Activated CD4-positive, alpha-beta T cell treated with anti-CD3 and anti-CD28 coated beads, Interleukin-2, Interleukin-6, amounts not matched to agents 100 ng/mL and 50 ng/mL, durations not matched to agents 16 hours and 8 hours (primary cell): Measurements from ENCODE around the gene GRAMD2B.
A peak's percentile ranks its signal among the peaks of the same experiment; 100 is the strongest.
"Not testable (repeated sequence)": the region's sequence is repeated elsewhere in the genome, so short reads cannot be mapped to it uniquely, and the experiment has no call there.

Experiments
- DNase-seq: peaks from one replicate; pipeline ENCODE4 v3.0.0-alpha.2; 2020

GRAMD2B gene

DNA sequence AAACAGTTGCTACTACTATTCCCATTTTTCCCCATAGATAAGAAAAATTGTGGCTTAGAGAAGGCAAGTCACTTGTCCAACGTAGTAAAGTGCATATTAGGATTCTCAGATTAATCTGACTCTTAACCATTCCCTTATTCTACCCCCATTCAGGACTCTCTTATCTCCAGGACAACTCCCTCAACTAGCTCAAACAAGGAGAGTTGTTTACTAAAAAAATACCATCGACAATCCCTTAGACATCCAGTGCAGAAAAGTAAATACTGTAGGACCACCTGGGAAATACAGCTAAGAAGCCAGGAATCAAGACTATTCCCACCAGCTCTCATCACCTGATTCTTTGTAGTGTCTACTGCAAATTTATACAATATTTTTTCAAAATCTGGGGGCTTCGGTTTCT lies 9.4 kb upstream of the GRAMD2B start:
- DNase-seq = no peak

DNA sequence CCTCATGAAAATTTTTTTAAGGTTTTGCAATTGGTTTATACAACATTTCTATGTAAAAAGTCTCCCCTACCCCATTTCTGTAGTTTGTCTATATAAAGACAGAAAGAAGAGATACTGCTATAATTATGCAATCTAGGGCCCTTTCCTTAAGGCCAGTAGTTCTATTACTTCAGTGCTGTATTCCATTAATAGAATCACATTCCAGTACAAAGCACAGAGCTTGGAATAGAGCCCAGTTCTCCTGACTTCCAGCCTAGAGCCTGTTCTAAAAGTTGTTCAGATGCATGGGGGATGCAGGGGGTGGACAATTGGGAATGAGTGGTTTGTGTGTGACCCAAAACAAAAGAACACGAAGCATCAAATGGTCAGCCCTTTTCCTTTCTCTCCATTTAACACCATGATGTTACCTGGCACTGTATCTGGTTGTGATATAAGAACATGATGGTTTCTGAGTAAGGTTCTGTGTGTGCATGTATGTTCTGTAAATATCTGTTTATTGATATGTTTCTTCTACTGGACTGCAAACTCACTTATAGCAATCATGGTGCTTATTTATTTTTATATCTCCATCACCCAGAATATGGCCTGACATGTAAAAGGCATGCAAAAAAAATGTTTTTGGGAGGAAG lies 8.2 kb upstream of the GRAMD2B start:
- no peak for DNase-seq

DNA sequence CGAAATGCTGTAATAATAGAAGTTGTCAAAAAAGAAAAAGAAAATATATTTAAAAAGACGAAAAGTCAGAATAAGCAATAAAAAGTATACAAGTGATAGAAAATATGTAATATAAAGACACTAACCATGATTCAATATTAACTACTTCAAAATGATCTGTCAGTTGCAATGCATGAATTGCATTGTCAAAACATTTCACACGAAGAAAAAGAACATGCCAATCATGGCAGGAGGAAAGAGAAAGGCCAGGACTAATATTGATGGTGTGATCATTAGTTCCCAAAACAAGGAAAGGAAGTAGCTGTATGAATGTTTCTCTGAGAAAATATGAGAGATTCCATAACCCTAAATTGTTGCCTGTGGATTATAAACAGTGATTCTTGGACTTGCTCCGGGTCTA lies 7.4 kb upstream of the GRAMD2B start:
- DNase-seq = no peak

DNA sequence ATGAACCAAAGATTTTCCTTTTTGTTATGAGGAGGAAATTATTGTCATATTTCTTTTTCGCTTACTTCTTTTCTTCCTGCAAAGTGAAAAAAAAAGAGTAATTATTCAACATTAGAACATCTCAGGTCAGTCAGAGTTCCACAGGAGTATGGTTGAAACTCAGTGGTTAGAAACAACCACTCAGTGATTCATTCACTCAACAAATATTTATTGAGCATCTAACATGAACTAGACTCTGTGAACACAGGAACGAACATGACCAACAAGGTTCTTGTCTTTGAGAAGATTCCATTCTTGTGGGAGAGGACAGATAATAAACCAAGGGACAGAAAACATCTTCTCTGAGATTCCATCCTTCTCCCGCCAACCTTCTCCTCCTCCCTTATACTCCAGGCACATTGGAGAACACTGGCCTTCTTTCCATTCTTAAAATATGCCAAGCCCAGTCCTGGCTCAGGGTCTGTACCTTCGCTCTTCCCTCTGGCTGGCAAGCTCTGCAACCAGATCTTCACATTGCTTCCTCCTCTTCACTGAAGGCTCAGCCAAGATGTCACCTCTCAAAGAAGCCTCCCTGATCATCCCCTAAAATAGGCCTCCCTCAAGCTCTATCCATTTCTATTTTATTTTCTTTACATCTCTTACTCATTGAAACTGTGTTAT lies 6.8 kb upstream of the GRAMD2B start:
- no peak for DNase-seq

DNA sequence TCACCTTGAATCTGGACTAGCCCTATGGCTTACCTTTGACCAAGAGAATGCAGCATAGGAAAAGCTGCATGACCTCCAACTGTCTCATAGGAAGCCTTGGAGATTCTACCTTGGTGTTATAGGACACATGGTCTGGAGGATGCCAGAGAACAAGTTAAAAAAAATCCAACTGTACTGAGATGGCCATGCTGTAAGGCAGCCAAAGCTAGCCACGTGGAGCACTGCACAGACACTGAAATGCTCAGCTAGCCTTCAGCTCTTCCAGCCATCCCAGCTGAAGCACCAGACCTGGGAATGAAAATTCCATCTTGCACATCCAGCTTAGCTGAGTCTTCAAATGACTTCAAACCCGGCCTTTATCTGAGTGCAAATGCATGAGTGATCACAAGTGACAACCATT lies 6.0 kb upstream of the GRAMD2B start:
- DNase-seq = no peak

DNA sequence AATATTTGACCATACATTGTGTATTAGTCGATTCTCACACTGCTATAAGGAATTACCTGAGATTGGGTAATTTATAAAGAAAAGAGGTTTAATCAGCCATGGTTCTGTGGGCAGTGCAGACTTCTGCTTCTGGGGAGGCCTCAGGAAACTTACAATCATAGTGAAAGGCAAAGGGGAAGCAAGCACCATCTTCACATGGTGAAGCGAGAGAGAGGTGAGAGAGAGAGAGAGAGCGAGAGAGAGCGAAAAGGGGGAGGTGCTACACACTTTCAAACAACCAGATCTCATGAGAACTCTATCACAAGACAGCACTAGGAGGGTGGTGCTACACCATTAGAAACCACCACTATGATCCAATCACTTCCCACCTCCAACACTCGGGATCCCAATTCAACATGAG lies 4.1 kb upstream of the GRAMD2B start:
- peak; percentile 36 for DNase-seq

DNA sequence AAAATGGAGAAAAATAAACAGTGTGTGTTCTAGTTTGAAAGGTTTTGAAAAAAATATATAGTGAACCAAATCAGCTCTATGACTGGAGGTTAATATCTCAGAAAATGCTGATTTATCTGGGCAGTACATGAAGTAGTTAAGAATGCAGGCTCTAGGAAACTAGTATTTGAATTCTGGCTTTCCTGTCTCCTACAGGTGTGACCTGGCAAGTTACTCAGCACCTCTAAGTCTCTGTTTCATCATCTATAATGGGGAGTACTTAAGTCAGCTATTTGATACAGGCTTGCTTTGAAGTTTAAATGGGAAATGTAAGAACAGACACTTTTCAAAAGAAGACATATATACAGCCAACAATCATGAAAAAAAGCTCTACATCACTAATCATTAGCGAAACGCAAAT lies 5.2 kb downstream of the GRAMD2B start:
- no peak for DNase-seq

DNA sequence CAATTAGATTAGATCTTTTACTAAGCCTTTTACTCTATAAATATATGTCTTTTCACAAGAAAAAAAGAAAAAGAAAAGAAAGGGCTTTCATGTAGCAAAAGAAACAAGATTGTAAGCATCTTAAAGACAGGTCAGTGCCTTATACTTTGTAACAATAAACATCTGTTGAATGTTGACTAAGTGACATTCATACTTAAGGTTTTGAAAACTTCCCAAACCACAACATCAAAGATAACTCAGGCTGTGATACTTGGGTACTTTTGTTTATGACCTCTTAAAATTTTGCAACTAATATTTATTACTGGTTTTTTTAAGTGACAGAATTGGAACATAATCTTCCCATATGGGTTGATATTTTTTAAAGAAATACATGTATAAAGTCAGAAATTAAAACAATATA lies 7.4 kb downstream of the GRAMD2B start:
- DNase-seq = no peak

DNA sequence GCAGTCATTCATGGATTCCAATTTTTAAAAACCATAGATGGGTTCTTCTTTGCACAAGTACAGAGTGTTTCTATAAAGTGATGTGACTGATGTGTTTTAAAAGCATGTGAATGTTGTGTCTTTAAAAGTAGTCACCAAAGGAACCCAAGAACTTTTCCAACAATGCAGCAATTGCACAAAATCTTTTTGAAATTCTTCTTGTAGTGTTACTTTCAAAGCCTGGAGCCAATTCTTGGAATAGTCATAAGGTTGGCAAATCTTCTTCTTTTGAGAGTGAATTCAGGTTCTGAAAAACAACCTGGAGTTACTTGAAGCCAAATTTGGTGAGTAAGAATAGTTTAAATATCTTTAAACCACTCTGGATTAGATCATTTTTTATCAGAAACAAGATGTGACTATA lies 10.5 kb downstream of the GRAMD2B start:
- DNase-seq = no peak

DNA sequence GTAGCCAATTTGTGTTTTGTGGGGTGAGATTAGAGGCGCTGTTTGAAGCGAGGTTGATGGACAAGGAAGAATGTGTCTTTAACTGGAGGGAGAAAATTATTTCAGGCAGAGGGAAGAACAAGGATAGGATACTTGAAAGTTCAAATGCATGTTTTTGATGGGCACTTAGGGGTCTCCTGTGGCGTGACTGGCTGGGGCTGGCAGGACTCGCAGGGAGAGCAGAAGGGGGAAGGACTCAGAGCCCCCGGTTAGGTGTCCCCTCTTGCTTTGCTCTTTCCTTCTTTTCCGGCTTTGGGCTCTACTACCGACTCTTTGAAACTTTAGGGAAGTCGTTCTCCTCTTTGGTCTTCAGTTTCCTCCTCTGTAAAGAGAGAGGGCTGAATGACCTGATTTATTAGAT lies 12.1 kb downstream of the GRAMD2B start:
- no peak for DNase-seq

DNA sequence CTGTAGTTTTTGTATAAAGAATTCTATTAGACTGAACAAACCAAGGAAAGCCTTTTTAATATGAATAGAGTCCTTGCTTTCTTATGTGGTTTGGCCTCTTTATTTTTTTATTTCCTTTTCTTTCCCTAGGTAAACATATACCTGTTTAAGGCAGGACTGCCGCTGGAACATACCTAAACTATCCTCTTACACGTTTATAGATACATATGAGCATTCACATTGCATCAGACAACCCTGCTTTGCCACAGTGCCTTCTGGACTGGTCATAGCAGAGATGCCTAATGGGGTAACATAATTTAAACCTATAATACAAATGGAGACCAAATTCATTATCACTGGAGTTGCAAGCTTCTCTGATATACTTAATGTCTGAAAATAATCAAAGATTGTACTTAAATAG lies 12.5 kb downstream of the GRAMD2B start:
- no peak for DNase-seq

DNA sequence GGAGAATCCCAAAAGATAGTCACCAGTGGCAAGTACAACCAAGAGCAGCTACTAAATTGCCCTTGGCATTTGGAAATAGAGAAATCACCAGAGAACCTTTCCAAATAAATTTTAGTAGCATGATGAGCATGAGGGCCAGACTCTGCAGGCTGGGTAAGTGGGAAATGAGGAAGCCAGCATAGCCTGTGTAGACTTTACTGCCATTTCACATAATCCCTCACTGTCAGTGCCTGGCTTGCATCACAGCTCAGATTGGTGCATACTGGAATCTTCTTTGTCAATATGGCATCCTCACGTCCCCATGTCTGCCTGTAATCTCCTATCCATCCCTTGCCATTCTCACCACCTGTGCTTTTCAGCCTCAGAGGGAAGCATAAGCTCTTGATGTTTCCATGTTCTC lies 14.5 kb downstream of the GRAMD2B start:
- no peak for DNase-seq

DNA sequence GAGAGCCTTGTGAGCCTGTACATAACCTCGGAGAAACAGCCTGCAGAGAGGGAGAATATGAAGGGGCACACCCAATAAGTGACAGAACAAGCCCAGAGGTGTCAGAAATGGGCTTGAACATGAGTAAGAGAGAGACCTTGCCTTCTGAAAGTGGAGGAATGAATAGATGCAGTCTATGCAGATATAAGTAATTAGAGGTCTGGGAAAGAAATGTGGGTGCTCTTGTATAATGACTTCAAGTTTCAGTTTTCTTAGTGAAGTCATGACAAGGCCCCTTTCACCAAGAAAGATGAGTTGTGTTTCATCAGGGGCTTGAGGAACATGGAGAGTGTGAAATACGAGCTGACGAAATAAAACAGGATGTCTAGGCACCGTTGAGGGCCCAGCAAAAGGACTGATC lies 15.1 kb downstream of the GRAMD2B start:
- DNase-seq = peak; percentile 69

DNA sequence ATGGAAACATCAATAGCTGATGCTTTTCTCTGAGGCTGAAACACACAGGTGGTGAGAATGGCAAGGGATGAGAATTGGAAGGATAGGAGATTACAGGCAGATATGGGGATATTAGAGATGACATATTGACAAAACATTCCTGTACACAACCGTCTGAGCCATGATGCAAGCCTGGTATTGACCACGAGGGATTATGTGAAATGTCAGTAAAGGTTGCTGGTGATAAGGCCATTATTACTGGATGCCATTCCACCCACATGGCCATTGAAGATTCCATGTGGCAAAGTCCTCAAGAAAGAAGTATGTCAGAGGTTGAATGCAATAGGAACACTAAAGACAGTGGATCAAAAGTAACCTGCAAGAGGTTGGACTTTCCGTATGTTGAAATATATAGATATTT lies 15.7 kb downstream of the GRAMD2B start:
- DNase-seq = no peak

DNA sequence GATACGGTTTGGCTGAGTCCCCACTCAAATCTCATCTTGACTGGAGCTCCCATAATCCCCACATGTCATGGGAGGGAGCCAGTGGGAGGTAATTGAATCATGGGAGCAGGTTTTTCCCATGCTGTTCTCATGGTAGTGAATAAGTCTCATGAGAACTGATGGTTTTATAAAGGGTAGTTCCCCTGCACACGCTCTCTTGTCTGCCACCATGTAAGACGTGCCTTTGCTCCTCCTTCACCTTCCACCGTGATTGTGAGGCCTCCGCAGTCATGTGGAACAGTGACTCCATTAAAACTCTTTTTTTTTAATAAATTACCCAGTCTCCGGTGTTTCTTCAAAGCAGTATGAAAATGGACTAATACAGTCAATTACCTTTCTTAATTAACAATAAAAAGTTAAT lies 16.5 kb downstream of the GRAMD2B start:
- not testable (repeated sequence) for DNase-seq

DNA sequence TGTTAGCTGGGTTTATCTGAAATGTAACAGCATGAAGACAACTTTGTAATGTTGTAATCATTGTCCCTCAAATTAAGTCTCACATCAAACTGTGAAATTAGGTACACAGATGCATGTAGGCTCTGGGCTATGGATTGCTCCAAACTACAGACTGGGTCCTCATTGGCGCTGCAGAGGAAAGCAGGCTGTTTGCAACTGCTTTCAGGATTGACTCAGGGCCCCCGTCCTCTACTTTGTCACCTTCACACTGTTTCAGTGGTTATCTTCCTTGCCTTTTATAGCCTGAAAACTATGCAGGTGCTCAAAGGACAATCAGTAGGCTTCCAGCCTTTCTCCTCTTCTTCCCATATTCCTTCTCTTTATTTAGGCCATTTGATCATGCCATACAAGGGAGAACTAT lies 18.0 kb downstream of the GRAMD2B start:
- DNase-seq = no peak

DNA sequence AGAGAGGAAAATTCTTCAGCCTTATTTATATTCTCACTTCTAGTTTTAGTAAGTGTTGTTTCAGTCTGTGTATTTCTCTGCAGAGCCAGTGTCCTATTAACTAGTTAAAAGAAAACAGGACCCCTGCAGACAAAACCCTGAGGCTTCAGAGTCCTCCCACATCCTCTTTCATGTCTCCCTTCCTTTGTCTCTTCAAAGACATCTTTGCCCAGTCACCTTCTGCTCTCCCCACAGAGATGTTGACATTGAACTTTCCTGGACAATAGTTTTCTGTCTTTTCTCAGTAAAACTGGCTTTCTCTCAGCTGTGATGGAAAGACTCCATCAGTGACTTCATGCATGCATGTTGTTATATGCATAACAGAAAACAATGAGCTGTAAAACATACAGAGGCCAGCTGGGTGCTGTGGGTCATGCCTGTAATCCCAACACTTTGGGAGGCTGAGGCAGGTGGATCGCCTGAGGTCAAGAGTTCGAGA lies 20.2 kb downstream of the GRAMD2B start:
- peak; percentile 65 for DNase-seq

DNA sequence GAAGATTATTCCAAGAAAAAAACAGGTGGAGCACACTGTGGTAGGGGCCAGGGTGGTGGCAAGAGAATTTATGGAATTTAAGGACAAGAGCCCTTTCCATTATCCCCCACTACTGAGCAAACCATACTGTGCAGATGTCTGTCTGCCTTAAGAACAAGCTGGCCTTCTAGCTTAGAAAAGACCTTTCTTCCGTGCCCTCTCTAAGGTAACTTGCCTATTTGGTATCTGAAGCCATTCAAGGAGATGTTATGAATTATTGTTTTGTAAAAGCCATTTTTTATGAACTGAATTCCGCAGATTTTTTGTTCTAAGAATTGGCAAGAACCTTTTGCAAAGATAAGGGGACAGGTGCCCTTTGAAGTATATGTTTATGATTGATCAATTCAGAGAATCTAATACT lies 20.9 kb downstream of the GRAMD2B start:
- DNase-seq = no peak

DNA sequence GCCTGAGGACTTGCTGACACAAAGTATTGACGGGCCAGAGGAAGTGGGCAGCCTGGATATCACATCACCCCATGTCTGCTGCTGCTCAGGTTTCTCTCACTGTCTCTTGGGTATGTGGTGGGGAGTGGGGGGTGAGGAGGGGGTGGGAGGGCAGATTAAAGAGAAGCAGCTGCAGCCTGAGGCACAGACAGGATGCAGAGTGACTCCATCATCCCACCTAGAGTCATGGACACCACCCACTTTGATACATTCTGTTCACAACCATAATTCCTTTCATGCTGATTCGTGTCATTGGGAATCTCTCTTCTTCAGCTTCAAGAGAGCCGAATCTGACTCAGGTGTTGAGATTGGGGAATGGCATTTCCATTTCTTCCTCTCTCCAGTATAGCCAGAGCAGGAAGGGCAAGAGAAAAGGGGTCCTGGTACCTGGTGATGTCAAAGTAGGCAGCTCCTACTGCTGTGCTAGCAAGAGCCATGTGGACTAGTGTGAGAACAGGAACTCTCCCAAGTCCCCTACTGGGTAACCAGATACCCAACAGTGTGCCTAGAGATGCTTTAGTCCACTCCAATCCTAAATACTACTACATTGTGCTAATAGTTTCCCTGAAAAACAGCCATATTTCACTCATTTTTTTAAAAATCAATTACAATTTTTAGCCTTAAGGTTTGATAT lies 22.4 kb downstream of the GRAMD2B start:
- no peak for DNase-seq

DNA sequence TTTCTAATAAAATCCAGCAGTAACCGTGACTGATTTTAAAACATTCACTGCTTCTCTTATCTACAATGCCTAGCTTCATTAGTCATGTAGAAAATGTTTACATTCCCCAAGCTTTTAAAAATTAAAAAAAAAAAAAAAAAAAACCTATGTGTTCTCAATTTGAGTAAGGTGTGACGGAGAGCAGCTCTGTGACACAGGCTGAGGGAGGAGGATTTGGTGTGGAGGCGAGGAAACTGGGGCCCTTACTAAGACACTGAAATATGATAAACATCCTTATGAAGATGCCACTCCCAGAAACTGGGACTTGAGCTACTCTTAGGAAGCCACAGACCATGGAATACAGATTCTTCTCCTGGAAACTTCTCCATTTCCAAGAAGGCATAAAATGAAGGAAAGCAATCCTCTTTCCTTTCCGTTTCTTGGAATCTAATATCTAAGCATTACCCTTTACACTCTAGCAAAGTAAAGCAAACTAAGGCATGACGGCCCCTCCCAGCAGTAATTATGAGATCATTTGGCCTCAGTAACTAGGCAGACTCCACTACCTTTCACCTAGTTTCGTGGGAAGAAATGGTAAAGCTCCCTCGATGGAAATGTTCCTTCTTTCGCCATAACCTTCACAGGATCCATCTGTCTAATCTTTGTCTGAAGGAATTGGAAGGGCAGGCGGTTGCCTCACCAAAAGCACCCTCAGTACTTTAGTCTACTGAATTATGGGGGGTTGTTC lies 23.5 kb downstream of the GRAMD2B start:
- peak; percentile 82 for DNase-seq

DNA sequence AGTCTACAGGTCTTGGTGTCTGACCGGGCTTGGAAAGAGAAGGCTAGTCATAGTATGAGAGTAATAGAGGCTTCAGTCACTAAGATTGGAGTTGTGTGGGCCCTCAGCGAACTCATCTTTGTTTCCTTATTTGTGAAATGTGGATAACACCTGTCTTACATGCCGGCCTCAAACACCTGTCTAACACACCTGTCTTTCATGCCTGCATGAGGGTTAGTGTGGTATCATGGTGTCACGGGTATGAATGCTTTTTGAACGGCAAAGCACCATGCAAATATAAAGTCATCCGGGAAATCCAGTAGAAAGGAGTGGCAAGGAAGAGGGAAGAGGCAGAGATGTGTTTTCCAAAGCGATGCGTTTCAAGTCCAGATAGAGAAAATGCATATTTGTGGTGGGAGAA lies 25.5 kb downstream of the GRAMD2B start:
- no peak for DNase-seq

DNA sequence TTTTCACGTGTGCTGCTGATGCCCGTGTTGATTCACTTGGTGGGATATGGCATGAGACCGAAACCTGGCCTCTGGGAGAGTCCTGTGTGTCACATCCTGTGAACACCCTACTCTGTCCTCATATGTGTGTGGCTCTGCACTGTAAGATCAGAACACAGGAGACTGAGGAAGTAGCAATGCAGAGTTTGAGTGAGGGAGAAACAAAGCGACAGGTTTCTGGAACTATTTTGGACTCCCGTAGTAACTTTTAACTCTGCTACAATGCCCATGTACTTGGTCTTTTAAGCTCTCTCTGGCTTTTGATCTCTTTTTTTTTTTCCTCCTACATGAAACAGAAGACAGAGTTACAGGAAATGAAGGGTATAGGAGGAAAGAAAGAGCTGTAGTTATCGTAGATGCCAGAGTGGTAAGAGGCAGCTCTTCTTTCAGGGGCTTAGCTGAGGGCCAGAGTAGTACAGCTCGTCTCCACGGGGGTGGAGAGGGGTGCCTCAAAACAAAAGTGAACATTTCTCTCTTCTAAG lies 26.6 kb downstream of the GRAMD2B start:
- DNase-seq = peak; percentile 88

DNA sequence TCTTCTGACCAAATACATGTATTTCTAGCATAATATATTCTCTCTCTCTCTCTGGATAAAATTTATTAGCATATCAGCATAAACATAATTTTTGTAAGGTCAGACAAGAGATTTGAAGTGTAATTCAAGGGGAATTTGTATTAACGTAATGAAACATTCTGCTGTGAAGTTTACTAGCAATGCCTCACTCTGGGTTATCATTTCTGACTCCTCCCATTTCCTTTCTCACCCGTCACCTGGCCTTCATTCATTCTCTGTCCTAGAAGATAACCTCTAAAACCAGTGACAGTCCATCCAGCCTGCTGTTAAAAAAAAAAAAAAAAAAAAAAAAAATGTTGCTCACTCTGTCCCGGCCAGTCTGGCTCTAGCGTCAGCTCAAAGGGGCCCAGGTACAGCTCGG lies 27.1 kb downstream of the GRAMD2B start:
- DNase-seq = peak; percentile 64

DNA sequence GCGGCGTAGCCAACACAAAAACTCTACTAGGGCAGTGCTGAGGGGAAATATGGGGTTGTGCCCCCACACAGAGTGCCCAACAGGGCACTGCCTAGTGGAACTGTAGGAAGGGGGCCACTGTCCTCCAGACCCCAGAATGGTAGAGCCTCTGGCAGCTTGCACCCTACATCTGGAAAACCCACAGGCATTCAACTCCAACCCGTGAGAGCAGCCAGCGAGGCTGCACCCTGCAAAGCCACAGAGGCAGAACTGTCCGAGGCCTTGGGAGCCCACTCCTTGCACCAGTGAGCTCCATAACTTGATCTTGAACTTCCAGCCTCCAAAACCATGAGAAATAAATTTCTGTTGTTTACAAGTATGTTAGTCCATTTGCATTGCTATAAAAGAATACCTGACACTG lies 27.7 kb downstream of the GRAMD2B start:
- no peak for DNase-seq
